ENCODE results near the gene CD164.

DNA sequence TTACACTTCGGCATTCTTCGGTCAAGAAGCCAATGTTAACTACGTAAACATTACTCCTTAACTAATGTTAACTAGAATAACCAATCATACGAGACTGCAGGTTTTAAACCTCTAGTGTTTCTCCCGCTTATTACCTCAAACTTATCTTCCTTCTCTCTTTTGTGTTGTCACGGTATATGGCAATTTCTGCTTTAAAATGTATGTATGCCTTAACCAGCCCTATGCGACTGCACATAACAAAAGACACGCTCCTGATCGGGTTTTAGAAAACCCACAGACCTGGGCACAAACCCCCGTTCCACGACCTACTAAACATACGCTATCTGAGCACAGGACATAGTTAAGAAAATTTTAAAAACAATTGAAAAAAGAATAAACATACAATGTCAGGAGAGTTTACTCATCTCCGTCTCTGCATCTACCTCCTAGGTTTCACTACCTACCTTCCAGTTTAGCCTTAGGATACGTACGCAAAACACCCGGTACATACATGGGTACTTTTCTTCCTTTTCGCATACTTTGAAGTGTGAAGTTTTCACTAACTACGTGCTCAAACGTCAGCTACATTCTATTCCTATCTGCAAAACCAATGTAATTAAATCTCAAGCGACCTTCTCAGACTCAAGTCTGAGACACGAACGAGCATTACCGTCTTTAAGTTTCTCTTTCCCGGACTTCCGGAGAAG, 1.1 kb downstream of the CD164 start:
- TF ChIP-seq ELF1 (IDR thresholded peaks at IDR 0.05) (0 out of 2 replicates have a peak, but pooled peaks have one; percentile 15), FOXM1 (IDR thresholded peaks at IDR 0.05; ENCODE audit: low read depth) (no peak), EZH2phosphoT487 (IDR thresholded peaks at IDR 0.05; ENCODE audit: borderline replicate concordance, low read depth) (no peak), GABPA (IDR thresholded peaks at IDR 0.05; ENCODE audit: low read depth) (no peak), NRF1 (IDR thresholded peaks at IDR 0.05; ENCODE audit: low read depth, low read length) (no peak), CHD2 (IDR thresholded peaks at IDR 0.05; ENCODE audit: low read length, partially characterized antibody) (no peak), FOSL2 (IDR thresholded peaks at IDR 0.05; ENCODE audit: borderline replicate concordance, low read depth) (no peak)
- TF ChIP-seq, protein P1, sequence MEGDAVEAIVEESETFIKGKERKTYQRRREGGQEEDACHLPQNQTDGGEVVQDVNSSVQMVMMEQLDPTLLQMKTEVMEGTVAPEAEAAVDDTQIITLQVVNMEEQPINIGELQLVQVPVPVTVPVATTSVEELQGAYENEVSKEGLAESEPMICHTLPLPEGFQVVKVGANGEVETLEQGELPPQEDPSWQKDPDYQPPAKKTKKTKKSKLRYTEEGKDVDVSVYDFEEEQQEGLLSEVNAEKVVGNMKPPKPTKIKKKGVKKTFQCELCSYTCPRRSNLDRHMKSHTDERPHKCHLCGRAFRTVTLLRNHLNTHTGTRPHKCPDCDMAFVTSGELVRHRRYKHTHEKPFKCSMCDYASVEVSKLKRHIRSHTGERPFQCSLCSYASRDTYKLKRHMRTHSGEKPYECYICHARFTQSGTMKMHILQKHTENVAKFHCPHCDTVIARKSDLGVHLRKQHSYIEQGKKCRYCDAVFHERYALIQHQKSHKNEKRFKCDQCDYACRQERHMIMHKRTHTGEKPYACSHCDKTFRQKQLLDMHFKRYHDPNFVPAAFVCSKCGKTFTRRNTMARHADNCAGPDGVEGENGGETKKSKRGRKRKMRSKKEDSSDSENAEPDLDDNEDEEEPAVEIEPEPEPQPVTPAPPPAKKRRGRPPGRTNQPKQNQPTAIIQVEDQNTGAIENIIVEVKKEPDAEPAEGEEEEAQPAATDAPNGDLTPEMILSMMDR (IDR thresholded peaks at IDR 0.05): no peak
- TF ChIP-seq, protein P2, sequence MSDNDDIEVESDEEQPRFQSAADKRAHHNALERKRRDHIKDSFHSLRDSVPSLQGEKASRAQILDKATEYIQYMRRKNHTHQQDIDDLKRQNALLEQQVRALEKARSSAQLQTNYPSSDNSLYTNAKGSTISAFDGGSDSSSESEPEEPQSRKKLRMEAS (IDR thresholded peaks at IDR 0.05; ENCODE audit: low read depth): no peak
- TF ChIP-seq, protein P3, sequence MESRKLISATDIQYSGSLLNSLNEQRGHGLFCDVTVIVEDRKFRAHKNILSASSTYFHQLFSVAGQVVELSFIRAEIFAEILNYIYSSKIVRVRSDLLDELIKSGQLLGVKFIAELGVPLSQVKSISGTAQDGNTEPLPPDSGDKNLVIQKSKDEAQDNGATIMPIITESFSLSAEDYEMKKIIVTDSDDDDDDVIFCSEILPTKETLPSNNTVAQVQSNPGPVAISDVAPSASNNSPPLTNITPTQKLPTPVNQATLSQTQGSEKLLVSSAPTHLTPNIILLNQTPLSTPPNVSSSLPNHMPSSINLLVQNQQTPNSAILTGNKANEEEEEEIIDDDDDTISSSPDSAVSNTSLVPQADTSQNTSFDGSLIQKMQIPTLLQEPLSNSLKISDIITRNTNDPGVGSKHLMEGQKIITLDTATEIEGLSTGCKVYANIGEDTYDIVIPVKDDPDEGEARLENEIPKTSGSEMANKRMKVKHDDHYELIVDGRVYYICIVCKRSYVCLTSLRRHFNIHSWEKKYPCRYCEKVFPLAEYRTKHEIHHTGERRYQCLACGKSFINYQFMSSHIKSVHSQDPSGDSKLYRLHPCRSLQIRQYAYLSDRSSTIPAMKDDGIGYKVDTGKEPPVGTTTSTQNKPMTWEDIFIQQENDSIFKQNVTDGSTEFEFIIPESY (IDR thresholded peaks at IDR 0.05; ENCODE audit: borderline replicate concordance, low read depth): no peak
- TF ChIP-seq, protein P4, sequence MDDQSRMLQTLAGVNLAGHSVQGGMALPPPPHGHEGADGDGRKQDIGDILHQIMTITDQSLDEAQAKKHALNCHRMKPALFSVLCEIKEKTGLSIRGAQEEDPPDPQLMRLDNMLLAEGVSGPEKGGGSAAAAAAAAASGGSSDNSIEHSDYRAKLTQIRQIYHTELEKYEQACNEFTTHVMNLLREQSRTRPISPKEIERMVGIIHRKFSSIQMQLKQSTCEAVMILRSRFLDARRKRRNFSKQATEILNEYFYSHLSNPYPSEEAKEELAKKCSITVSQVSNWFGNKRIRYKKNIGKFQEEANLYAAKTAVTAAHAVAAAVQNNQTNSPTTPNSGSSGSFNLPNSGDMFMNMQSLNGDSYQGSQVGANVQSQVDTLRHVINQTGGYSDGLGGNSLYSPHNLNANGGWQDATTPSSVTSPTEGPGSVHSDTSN (IDR thresholded peaks at IDR 0.05): no peak
- TF ChIP-seq, protein P5, sequence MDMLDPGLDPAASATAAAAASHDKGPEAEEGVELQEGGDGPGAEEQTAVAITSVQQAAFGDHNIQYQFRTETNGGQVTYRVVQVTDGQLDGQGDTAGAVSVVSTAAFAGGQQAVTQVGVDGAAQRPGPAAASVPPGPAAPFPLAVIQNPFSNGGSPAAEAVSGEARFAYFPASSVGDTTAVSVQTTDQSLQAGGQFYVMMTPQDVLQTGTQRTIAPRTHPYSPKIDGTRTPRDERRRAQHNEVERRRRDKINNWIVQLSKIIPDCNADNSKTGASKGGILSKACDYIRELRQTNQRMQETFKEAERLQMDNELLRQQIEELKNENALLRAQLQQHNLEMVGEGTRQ (IDR thresholded peaks at IDR 0.05; ENCODE audit: borderline replicate concordance, low read depth, low read length): no peak
- TF ChIP-seq, protein P6, sequence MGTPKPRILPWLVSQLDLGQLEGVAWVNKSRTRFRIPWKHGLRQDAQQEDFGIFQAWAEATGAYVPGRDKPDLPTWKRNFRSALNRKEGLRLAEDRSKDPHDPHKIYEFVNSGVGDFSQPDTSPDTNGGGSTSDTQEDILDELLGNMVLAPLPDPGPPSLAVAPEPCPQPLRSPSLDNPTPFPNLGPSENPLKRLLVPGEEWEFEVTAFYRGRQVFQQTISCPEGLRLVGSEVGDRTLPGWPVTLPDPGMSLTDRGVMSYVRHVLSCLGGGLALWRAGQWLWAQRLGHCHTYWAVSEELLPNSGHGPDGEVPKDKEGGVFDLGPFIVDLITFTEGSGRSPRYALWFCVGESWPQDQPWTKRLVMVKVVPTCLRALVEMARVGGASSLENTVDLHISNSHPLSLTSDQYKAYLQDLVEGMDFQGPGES (IDR thresholded peaks at IDR 0.05; ENCODE audit: low read depth, low read length): no peak
